ENCODE measurements around the gene TPX2.
"Not testable (repeated sequence)": the region's sequence is repeated elsewhere in the genome, so short reads cannot be mapped to it uniquely, and the experiment has no call there.

TPX2 gene

GRCh38 chr20:31811796-31812728 lies 73.0 kb downstream of the TPX2 start:
- H3K36me3 ChIP-seq (ENCODE audit: insufficient read depth, low read length), result 0 out of 2 replicates have a peak, but pooled peaks cover 3% of the 10 kb centered on the region
- no peak overlapping the region for H3K27ac ChIP-seq (ENCODE audit: low read depth, low read length)
- H3K4me1 ChIP-seq (ENCODE audit: insufficient read depth, low read length), result peaks cover 7% of the 10 kb centered on the region; the same call in 1 of the 2 replicates
- WGBS, result 96% methylated on average over 15 of the region's 15 CpGs
- no peaks in the 10 kb centered on the region for H3K9me3 ChIP-seq (ENCODE audit: insufficient read depth, low read depth, low read length)
- no peak overlapping the region for H3K9ac ChIP-seq (ENCODE audit: low read depth, low read length)
- H3K4me3 ChIP-seq (ENCODE audit: low read length), result no peak overlapping the region
- no peaks in the 10 kb centered on the region for H3K27me3 ChIP-seq (ENCODE audit: insufficient read depth, low read length)

- H3K36me3 ChIP-seq (ENCODE audit: insufficient read depth, low read length), result no peaks in the 10 kb centered on the region
- no peak overlapping the region for H3K27ac ChIP-seq (ENCODE audit: low read depth, low read length)
- H3K4me1 ChIP-seq (ENCODE audit: insufficient read depth, low read length), result peaks cover 7% of the 10 kb centered on the region; the same call in 1 of the 2 replicates
- H3K4me3 ChIP-seq (ENCODE audit: low read length), result no peak overlapping the region
- H3K27me3 ChIP-seq (ENCODE audit: insufficient read depth, low read length), result no peaks in the 10 kb centered on the region
- H3K9ac ChIP-seq (ENCODE audit: low read depth, low read length), result no peak overlapping the region
- H3K9me3 ChIP-seq (ENCODE audit: insufficient read depth, low read depth, low read length), result no peaks in the 10 kb centered on the region
Measured at GRCh38 chr20:31813611-31814010, 74.5 kb downstream of the TPX2 start.

GRCh38 chr20:31814142-31814541 lies 75.1 kb downstream of the TPX2 start:
- not testable (repeated sequence) for H3K4me3 ChIP-seq (ENCODE audit: low read length); H3K36me3 ChIP-seq (ENCODE audit: insufficient read depth, low read length); H3K4me1 ChIP-seq (ENCODE audit: insufficient read depth, low read length); H3K27ac ChIP-seq (ENCODE audit: low read depth, low read length); H3K9me3 ChIP-seq (ENCODE audit: insufficient read depth, low read depth, low read length); H3K27me3 ChIP-seq (ENCODE audit: insufficient read depth, low read length); H3K9ac ChIP-seq (ENCODE audit: low read depth, low read length)
- WGBS, result 88% methylated on average over 7 of the region's 7 CpGs

GRCh38 chr20:31815408-31816188 lies 76.5 kb downstream of the TPX2 start:
- Histone ChIP-seq H3K36me3 (ENCODE audit: insufficient read depth, low read length) (no peaks in the 10 kb centered on the region), H3K27me3 (ENCODE audit: insufficient read depth, low read length) (no peaks in the 10 kb centered on the region), H3K4me1 (ENCODE audit: insufficient read depth, low read length) (peaks cover 7% of the 10 kb centered on the region; the same call in 1 of the 2 replicates), H3K9ac (ENCODE audit: low read depth, low read length) (no peak overlapping the region), H3K9me3 (ENCODE audit: insufficient read depth, low read depth, low read length) (no peaks in the 10 kb centered on the region), H3K27ac (ENCODE audit: low read depth, low read length) (peak overlapping the region; percentile 12; the same call in 1 of the 2 replicates), H3K4me3 (ENCODE audit: low read length) (no peak overlapping the region)
- WGBS, result 59% methylated on average over 9 of the region's 9 CpGs

GRCh38 chr20:31816221-31816620 lies 77.1 kb downstream of the TPX2 start:
- Histone ChIP-seq H3K4me3 (ENCODE audit: low read length) (no peak overlapping the region), H3K27me3 (ENCODE audit: insufficient read depth, low read length) (no peaks in the 10 kb centered on the region), H3K9ac (ENCODE audit: low read depth, low read length) (no peak overlapping the region), H3K9me3 (ENCODE audit: insufficient read depth, low read depth, low read length) (no peaks in the 10 kb centered on the region), H3K36me3 (ENCODE audit: insufficient read depth, low read length) (no peaks in the 10 kb centered on the region), H3K4me1 (ENCODE audit: insufficient read depth, low read length) (peaks cover 7% of the 10 kb centered on the region; the same call in 1 of the 2 replicates), H3K27ac (ENCODE audit: low read depth, low read length) (no peak overlapping the region)
- 84% methylated on average over 5 of the region's 5 CpGs for WGBS

GRCh38 chr20:31817461-31817860 lies 78.4 kb downstream of the TPX2 start:
- Histone ChIP-seq H3K9me3 (ENCODE audit: insufficient read depth, low read depth, low read length) (no peaks in the 10 kb centered on the region), H3K27ac (ENCODE audit: low read depth, low read length) (no peak overlapping the region)
- WGBS, result 95% methylated on average over 5 of the region's 5 CpGs

GRCh38 chr20:31818376-31818908 lies 79.4 kb downstream of the TPX2 start:
- Histone ChIP-seq H3K4me3 (ENCODE audit: low read length) (no peak overlapping the region), H3K27ac (ENCODE audit: low read depth, low read length) (no peak overlapping the region), H3K36me3 (ENCODE audit: insufficient read depth, low read length) (no peaks in the 10 kb centered on the region), H3K9me3 (ENCODE audit: insufficient read depth, low read depth, low read length) (no peaks in the 10 kb centered on the region), H3K9ac (ENCODE audit: low read depth, low read length) (no peak overlapping the region), H3K27me3 (ENCODE audit: insufficient read depth, low read length) (no peaks in the 10 kb centered on the region), H3K4me1 (ENCODE audit: insufficient read depth, low read length) (peaks cover 7% of the 10 kb centered on the region; the same call in 1 of the 2 replicates)
- 91% methylated on average over 8 of the region's 8 CpGs for WGBS

More at GRCh38 chr20:31817461-31817860, 78.4 kb downstream of the TPX2 start:
- Histone ChIP-seq H3K4me1 (ENCODE audit: insufficient read depth, low read length) (peaks cover 7% of the 10 kb centered on the region; the same call in 1 of the 2 replicates), H3K27me3 (ENCODE audit: insufficient read depth, low read length) (no peaks in the 10 kb centered on the region), H3K36me3 (ENCODE audit: insufficient read depth, low read length) (no peaks in the 10 kb centered on the region), H3K4me3 (ENCODE audit: low read length) (no peak overlapping the region), H3K9ac (ENCODE audit: low read depth, low read length) (no peak overlapping the region)

- Histone ChIP-seq H3K27me3 (ENCODE audit: insufficient read depth, low read length) (no peaks in the 10 kb centered on the region), H3K36me3 (ENCODE audit: insufficient read depth, low read length) (no peaks in the 10 kb centered on the region), H3K9me3 (ENCODE audit: insufficient read depth, low read depth, low read length) (no peaks in the 10 kb centered on the region), H3K4me3 (ENCODE audit: low read length) (no peak within 1 kb of the TSS), H3K27ac (ENCODE audit: low read depth, low read length) (no peak within 1 kb of the TSS), H3K9ac (ENCODE audit: low read depth, low read length) (no peak within 1 kb of the TSS), H3K4me1 (ENCODE audit: insufficient read depth, low read length) (peaks cover 7% of the 10 kb centered on the region; the same call in 1 of the 2 replicates)
- 84% methylated on average over 16 of the region's 16 CpGs for WGBS
Measured at GRCh38 chr20:31819083-31819784, 80.1 kb downstream of the TPX2 start, which contains the start of gene MYLK2. Gene MYLK2 (plus strand): TSS chr20:31819356. CDS start chr20:31819581, 225 bp downstream.

GRCh38 chr20:31820228-31820627 lies 81.1 kb downstream of the TPX2 start:
- Histone ChIP-seq H3K27ac (ENCODE audit: low read depth, low read length) (no peak overlapping the region), H3K27me3 (ENCODE audit: insufficient read depth, low read length) (no peaks in the 10 kb centered on the region), H3K36me3 (ENCODE audit: insufficient read depth, low read length) (no peaks in the 10 kb centered on the region), H3K9ac (ENCODE audit: low read depth, low read length) (no peak overlapping the region), H3K4me3 (ENCODE audit: low read length) (no peak overlapping the region), H3K9me3 (ENCODE audit: insufficient read depth, low read depth, low read length) (no peaks in the 10 kb centered on the region), H3K4me1 (ENCODE audit: insufficient read depth, low read length) (peaks cover 3% of the 10 kb centered on the region; the same call in 1 of the 2 replicates)
- 86% methylated on average over 6 of the region's 6 CpGs for WGBS

- no peak overlapping the region for H3K27ac ChIP-seq (ENCODE audit: low read depth, low read length)
- WGBS, result 80% methylated on average over 5 of the region's 5 CpGs
Measured at GRCh38 chr20:31821427-31821826, 82.3 kb downstream of the TPX2 start.

More at GRCh38 chr20:31821427-31821826, 82.3 kb downstream of the TPX2 start:
- Histone ChIP-seq H3K9me3 (ENCODE audit: insufficient read depth, low read depth, low read length) (no peaks in the 10 kb centered on the region), H3K4me3 (ENCODE audit: low read length) (no peak overlapping the region), H3K36me3 (ENCODE audit: insufficient read depth, low read length) (no peaks in the 10 kb centered on the region), H3K9ac (ENCODE audit: low read depth, low read length) (no peak overlapping the region), H3K4me1 (ENCODE audit: insufficient read depth, low read length) (no peaks in the 10 kb centered on the region), H3K27me3 (ENCODE audit: insufficient read depth, low read length) (no peaks in the 10 kb centered on the region)
